IPS-NIHi11 (cell line): ENCODE data around the gene PTBP1.

Experiments
- DNase-seq: peaks from one replicate; pipeline ENCODE4 v3.0.0; 2012; ENCODE audit warnings: mixed read lengths, low spot score

The PTBP1 gene

DNA sequence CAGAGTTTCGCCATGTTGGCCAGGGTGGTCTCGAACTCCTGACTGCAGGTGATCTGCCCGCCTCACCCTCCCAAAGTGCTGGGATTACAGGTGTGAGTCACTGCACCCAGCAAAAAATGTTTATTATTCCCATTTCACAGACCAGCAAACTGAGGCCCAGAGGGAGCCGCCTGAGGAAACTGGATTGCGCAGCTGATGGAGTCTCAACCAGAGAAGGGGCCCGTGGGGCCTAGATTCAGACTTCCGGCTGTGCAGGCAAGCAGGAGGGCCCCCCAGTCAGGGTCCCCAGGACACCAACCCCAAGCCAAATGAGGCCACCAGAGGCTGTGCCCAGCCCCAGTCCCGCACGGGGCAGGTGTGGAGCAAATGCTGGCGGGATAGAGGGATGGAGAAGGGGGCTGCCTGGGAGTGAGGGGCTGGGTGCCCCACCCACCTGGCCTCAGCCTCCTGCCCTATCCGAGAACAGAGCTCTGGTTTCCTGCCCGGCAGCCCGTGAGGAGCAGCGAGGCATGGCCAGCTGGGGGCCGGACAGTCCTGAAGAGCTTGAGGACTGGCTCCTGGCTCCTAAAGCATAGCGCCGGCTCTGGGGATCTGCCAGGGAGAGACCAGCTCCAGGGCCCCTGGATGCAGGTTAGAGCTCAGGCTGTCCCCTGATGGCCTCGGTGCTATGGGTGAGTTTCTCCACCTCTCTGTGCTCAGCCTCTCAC is 24.4 kb upstream of the PTBP1 start:
- peak; percentile 70 for DNase-seq

DNA sequence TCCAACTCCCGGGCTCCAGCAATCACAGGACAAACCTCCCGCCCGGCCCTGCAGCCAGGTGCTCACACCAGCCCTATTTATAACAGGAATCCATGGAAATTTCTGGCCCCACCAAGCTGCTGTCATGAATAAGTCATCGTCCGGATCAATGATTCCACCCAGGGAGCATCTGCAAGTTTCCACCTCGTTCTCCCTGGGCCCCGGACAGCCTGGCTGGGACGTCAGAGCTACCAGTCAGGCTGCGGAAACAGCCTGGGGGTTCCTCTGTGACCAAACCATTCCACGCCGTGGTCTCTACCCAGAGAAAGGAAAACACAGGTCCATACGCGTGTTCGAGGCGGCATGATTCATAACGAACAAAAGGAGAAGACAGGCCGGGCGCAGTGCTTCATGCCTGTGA is 20.7 kb upstream of the PTBP1 start:
- DNase-seq = no peak

DNA sequence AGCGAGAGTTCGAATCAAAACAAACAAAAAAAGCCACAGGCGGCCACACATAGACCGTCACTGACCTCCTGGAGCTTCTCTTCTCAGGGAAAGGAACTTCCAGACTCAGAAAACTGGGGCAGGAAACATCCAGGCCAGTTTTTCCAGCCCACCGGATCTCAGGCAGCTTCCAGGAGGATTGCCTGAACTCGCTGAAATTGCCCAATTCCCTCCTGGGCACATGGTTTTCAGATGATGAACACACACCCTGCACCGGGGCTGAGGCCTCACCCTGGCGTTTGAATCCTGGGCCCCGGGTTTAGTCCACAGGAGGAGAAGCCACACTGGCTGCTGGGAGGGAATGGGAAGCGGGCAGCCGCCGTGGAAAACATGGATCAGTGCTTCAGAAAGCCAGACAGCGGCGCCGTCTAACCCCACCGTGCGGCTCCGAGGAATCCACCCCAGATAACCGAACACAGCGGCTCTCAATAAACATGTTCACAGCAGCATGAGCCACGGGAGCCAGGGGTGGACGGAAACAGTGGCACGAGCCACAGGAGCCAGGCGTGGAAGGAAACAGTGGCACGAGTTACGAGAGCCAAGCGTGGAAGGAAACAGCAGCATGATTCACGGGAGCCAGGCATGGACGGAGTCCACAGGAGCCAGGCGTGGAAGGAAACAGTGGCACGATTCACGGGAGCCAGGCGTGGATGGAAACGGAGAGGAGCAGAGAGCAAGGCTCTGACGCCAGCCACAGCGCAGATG is 18.2 kb upstream of the PTBP1 start:
- peak; percentile 26 for DNase-seq

DNA sequence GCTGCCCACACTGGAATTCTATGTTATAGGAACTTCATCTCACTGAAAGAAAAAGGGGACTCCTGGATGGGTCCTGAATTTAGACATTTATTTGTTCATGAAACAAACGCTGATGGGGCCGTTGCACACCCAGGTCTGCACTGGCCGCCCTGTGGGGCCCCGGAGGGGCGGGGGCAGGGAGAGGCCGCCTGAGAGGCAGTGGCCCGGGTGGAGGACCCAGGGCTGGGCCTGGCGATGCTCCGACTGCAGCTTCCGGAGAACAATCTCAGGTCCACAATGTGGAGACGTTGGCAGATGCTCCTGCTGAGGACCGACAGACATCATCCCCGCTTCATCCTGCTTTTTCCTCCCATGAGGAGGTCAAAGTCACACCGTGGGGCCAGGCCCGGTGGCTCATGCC is 16.3 kb upstream of the PTBP1 start:
- no peak for DNase-seq

DNA sequence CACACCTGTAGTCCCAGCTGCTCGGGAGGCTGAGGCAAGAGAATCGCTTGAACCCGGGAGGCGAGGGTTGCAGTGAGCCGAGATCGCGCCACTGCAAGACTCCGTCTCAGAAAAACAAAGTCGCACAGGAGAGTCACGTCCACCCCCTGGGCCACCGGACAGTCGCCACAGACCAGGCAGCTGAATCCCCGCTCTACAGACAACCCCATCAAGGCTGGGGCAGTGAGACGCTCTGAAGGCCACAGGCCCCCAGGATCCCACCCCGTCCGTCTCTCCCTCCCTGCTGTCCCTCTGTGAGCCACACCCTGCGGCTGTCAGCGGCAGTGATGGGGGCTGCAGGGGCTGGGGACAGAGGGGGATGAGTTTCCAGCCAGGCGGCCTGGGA is 15.5 kb upstream of the PTBP1 start:
- DNase-seq = peak; percentile 23

- DNase-seq = peak; percentile 72
Measured at GRCh38 chr19:782185-782877, 14.9 kb upstream of the PTBP1 start.

GRCh38 chr19:782878-783668 is 14.2 kb upstream of the PTBP1 start:
- no peak for DNase-seq

- no peak for DNase-seq
Measured at GRCh38 chr19:784541-784940, 12.7 kb upstream of the PTBP1 start.

DNA sequence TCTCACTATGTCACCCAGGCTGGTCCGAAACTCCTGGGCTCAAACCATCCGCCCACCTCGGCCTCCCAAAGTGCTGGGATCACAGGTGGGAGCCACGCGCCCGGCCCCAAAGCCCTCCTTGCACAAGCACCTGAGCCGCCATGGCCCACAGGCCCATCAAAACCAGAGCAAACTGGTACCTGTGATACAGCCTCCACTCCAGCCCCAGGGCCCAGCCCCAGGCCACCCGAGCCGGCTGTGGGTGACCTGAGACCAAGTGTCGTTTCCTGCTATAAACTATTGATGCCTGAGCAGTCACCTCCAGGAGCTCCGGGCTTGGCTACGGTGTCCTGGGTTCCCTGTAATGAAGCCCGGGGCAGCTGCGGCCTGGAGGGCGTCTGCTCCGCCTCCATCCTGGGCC is 9.7 kb upstream of the PTBP1 start:
- no peak for DNase-seq

GRCh38 chr19:788686-788982 is 8.6 kb upstream of the PTBP1 start:
- no peak for DNase-seq

DNA sequence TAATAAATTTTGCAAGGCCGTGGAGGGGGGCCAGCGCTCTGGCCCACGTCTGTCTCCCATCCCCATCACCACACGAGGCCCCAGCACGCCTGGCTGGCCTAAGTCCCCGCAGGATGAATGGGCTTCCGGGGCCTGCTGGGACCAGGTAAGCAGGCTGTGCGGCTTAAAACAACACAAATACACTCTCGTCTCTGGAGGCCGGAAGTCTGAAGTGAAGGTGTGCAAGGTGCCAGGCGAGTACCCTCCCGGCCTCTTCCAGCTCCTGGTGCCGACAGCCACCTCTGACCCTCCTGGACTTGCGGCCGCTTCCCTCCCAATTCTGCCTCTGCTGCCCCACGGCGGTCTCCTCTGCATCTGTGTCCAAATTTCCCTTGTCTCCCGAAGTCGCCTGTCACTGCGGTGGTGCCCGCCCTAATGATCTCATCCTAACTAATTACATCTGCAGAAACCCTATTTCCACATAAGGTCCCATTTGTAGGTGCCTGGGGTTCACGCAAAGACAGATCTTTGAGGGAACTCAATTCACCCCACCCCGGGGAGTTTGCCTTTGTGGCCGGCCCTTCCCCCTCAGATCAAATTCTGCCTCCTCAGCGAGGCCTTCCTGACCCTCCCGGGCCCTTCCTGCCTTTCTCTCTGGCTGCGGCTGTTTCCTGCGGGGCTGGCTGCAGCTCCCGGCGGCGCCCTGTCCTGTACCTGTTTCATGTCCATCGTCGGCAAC is 8.1 kb upstream of the PTBP1 start:
- no peak for DNase-seq

- no peak for DNase-seq
Measured at GRCh38 chr19:789701-790060, 7.6 kb upstream of the PTBP1 start.

DNA sequence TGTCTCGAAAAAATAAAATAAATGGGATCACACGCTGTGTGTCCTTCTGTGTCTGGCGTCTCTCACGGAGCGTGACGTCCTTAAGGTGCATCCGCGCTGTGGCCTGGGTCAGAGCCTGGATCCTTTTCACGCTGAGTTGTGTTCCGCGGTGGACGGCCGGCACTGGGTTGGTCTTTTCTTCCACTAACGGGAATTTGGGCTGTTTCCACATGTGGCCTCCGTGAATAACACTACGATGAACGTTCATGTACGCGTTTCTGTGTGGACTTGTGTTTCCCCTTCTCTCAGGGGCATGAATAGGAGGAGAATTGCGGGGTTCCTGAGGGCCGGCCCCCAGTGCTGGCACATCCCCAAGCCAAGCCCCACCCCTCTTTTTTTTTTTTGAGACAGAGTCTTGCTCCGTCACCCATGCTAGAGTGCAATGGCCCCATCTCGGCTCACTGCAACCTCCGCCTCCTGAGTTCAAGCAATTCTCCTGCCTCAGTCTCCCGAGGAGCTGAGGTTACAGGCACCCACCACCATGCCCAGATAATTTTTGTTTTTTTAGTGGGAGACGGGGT is 6.2 kb upstream of the PTBP1 start:
- DNase-seq = no peak

- no peak for DNase-seq
Measured at GRCh38 chr19:791567-792305, 5.5 kb upstream of the PTBP1 start.

- DNase-seq = no peak
Measured at GRCh38 chr19:792306-792885, 4.9 kb upstream of the PTBP1 start.

- no peak for DNase-seq
Measured at GRCh38 chr19:793806-794205, 3.4 kb upstream of the PTBP1 start.

DNA sequence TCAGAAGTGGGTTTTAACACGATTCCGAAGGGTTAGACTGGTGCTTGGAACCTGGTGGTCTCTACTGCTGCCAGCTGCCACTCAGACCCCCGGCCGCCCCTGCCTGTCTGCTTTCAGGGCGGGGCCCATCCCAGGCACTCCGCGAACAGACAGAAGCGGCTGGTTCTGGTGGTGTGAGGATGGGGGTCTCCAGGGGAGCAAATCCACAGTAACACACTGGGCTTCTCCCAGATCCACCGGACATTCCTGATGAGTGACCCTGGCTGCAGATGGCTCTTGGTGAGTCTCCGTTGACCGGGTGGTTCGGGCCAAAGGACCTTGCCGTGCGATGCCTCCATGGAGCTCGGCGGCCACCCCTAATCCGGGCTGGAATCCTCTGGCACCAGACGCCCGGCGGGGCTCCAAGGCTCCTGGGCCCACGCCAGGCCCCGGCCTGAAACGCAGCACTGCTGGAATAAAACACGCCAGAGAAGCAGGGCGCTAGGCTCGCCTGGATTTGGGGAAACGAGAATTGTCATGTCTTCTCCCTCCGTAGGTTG is 2.1 kb upstream of the PTBP1 start:
- DNase-seq = no peak

GRCh38 chr19:795691-796581 is 1.3 kb upstream of the PTBP1 start:
- no peak for DNase-seq
